ENCODE measurements around the gene ZFYVE1. TPM values are rescaled to one million over a fixed set of nuclear protein-coding genes. Genes with fewer than 3 reads are reported as not detected.

The ZFYVE1 gene
- total RNA-seq, result 21.2 and 22.3 TPM in 2 replicates
- 8.0 TPM for total RNA-seq (2013)
- polyA plus RNA-seq, result 12.5 and 17.6 TPM in 2 replicates
- polyA minus RNA-seq, result 10.3 and 10.7 TPM in 2 replicates

GRCh38 chr14:73026845-73027542 lies at the start of gene ZFYVE1:
ZFYVE1 (minus strand) TSS chr14:73027106; CDS start chr14:73024508, 2,598 bp downstream.
- peaks cover 16 to 18% of the 10 kb centered on the region in 2 donors for H3K4me1 ChIP-seq (ENCODE audit: control insufficient read depth in 2 of 2, insufficient read depth in 2 of 2, low read length in 2 of 2)
- peaks cover 0 to 16% of the 10 kb centered on the region in 2 experiments for H3K36me3 ChIP-seq (replicated peaks in 1 of 2; ENCODE audit: control extremely low read depth in 1 of 2, control insufficient read depth in 1 of 2, extremely low read depth in 1 of 2, insufficient read depth in 2 of 2, low read length in 1 of 2)
- DNase-seq (peak; percentile 92), ATAC-seq (ENCODE audit: low read depth) (peak; percentile 99)
- peak within 1 kb of the TSS; percentile 99 for H2AFZ ChIP-seq (ENCODE audit: insufficient read depth, low read depth, low read length, poor library complexity, severe bottlenecking)
- H3K4me2 ChIP-seq (replicated peaks; ENCODE audit: low read depth, low read length, poor library complexity, severe bottlenecking), result peak within 1 kb of the TSS; percentile 93
- peak within 1 kb of the TSS; percentile 93 for H3K9ac ChIP-seq (ENCODE audit: low read length)
- TF ChIP-seq, protein P1, sequence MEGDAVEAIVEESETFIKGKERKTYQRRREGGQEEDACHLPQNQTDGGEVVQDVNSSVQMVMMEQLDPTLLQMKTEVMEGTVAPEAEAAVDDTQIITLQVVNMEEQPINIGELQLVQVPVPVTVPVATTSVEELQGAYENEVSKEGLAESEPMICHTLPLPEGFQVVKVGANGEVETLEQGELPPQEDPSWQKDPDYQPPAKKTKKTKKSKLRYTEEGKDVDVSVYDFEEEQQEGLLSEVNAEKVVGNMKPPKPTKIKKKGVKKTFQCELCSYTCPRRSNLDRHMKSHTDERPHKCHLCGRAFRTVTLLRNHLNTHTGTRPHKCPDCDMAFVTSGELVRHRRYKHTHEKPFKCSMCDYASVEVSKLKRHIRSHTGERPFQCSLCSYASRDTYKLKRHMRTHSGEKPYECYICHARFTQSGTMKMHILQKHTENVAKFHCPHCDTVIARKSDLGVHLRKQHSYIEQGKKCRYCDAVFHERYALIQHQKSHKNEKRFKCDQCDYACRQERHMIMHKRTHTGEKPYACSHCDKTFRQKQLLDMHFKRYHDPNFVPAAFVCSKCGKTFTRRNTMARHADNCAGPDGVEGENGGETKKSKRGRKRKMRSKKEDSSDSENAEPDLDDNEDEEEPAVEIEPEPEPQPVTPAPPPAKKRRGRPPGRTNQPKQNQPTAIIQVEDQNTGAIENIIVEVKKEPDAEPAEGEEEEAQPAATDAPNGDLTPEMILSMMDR (IDR thresholded peaks at IDR 0.05), result no peak
- no peak for TF ChIP-seq EZH2 (IDR thresholded peaks at IDR 0.05; ENCODE audit: borderline replicate concordance, insufficient read depth, low read depth, low read length, poor library complexity, severe bottlenecking)
- CTCF ChIA-PET, result interaction anchor here (0.6 to 1.8 kb wide), 3 partner anchors 29 to 142 kb away, joined by 3 to 8 read pairs (median 3); partner anchors contain the start of gene RBM25
- H3K4me3 ChIP-seq (ENCODE audit: control extremely low read depth in 1 of 5, extremely low read depth in 1 of 5, insufficient read depth in 1 of 5, low read depth in 2 of 5, low read length in 4 of 5), result peak within 1 kb of the TSS; percentile 69 to 97 (median 95)
- no peaks in the 10 kb centered on the region for H3K27me3 ChIP-seq (replicated peaks in 1 of 4; ENCODE audit: control extremely low read depth in 1 of 4, control insufficient read depth in 3 of 4, insufficient read depth in 4 of 4, low read length in 3 of 4)
- peaks cover under 1% of the 10 kb centered on the region for H4K20me1 ChIP-seq (ENCODE audit: control insufficient read depth, insufficient read depth, low read length, poor library complexity, severe bottlenecking)
- under 1% methylated on average over 29 of the region's 42 CpGs for WGBS (ENCODE audit: insufficient coverage)
- POLR2A ChIA-PET, result interaction anchor here (0.6 to 1.3 kb wide), 3 partner anchors 31 to 284 kb away, joined by 3 to 12 read pairs (median 6); partner anchors contain the start of genes PSEN1 and RBM25
- peak within 1 kb of the TSS; percentile 94 for H3K27ac Mint-ChIP-seq
- H3K27ac ChIP-seq (ENCODE audit: low read length in 2 of 2), result peak within 1 kb of the TSS in 1 of 2 donors; percentile 71
- H3K27me3 Mint-ChIP-seq, result no peaks in the 10 kb centered on the region
- intact Hi-C loops (cut with micrococcal nuclease), result loop anchor here (1.0 kb wide), 4 partner anchors 31 to 510 kb away; partner anchors contain the start of genes DPF3, PSEN1 and RBM25
- H3K4me1 Mint-ChIP-seq, result peaks cover 38% of the 10 kb centered on the region
- peaks cover 36% of the 10 kb centered on the region for H3K79me2 ChIP-seq (ENCODE audit: control insufficient read depth, insufficient read depth, low read length)
- H3K9me3 ChIP-seq (ENCODE audit: control extremely low read depth in 1 of 3, control insufficient read depth in 2 of 3, insufficient read depth in 1 of 3, low read length in 2 of 3), result no peaks in the 10 kb centered on the region
- no peaks in the 10 kb centered on the region for H3K9me3 Mint-ChIP-seq (ENCODE audit: insufficient read depth)
- peak within 1 kb of the TSS; percentile 96 for H3K4me3 Mint-ChIP-seq

- POLR2A ChIA-PET, result no interaction called here
These were observed 42.7 kb upstream of the ZFYVE1 start for GRCh38 chr14:73069585-73069984.

More at GRCh38 chr14:73069585-73069984, 42.7 kb upstream of the ZFYVE1 start:
- Histone ChIP-seq H3K9me3 (ENCODE audit: control extremely low read depth in 1 of 3, control insufficient read depth in 2 of 3, insufficient read depth in 1 of 3, low read length in 2 of 3) (no peaks in the 10 kb centered on the region), H4K20me1 (ENCODE audit: control insufficient read depth, insufficient read depth, low read length, poor library complexity, severe bottlenecking) (peaks cover 76% of the 10 kb centered on the region), H3K4me2 (replicated peaks; ENCODE audit: low read depth, low read length, poor library complexity, severe bottlenecking) (no peak overlapping the region), H3K27ac (ENCODE audit: low read length in 2 of 2) (no peak overlapping the region), H3K4me1 (ENCODE audit: control insufficient read depth in 2 of 2, insufficient read depth in 2 of 2, low read length in 2 of 2) (no peaks in the 10 kb centered on the region), H2AFZ (ENCODE audit: insufficient read depth, low read depth, low read length, poor library complexity, severe bottlenecking) (no peak overlapping the region), H3K4me3 (ENCODE audit: control extremely low read depth in 1 of 5, extremely low read depth in 1 of 5, insufficient read depth in 1 of 5, low read depth in 2 of 5, low read length in 4 of 5) (no peak overlapping the region), H3K79me2 (ENCODE audit: control insufficient read depth, insufficient read depth, low read length) (peaks cover 100% of the 10 kb centered on the region), H3K27me3 (replicated peaks in 1 of 4; ENCODE audit: control extremely low read depth in 1 of 4, control insufficient read depth in 3 of 4, insufficient read depth in 4 of 4, low read length in 3 of 4) (no peaks in the 10 kb centered on the region), H3K9ac (ENCODE audit: low read length) (no peak overlapping the region), H3K36me3 (replicated peaks in 1 of 2; ENCODE audit: control extremely low read depth in 1 of 2, control insufficient read depth in 1 of 2, extremely low read depth in 1 of 2, insufficient read depth in 2 of 2, low read length in 1 of 2) (peaks cover 2 to 37% of the 10 kb centered on the region in 2 experiments)
- intact Hi-C loops (cut with micrococcal nuclease), result no loop called here
- WGBS (ENCODE audit: insufficient coverage), result no CpG with 5 or more reads among the region's 4 CpGs
- ATAC-seq (ENCODE audit: low read depth) (no peak), DNase-seq (no peak)
- TF ChIP-seq, protein P1 (IDR thresholded peaks at IDR 0.05), result no peak
- TF ChIP-seq EZH2 (IDR thresholded peaks at IDR 0.05; ENCODE audit: borderline replicate concordance, insufficient read depth, low read depth, low read length, poor library complexity, severe bottlenecking), result no peak
- Mint-ChIP-seq H3K9me3 (ENCODE audit: insufficient read depth) (no peaks in the 10 kb centered on the region), H3K4me3 (no peak overlapping the region), H3K27ac (no peak overlapping the region), H3K27me3 (no peaks in the 10 kb centered on the region), H3K4me1 (peaks cover 9% of the 10 kb centered on the region)
- CTCF ChIA-PET, result no interaction called here
